OCI-LY7 (cell line): Measurements from ENCODE around the gene PRMT2.

Experiments used
- CTCF ChIP-seq: fragments of 200-600 bp; sonication (generic); conservative IDR thresholded peaks from 2 replicates; pipeline ENCODE4 v1.5.1; 2014; ENCODE audit warnings: mild to moderate bottlenecking, antibody characterized with exemption, low read length, moderate library complexity, mixed read lengths
- EZH2phosphoT487 ChIP-seq: fragments of 200-600 bp; sonication (generic); IDR thresholded peaks from 2 replicates; pipeline ENCODE4 v1.6.1; 2018; ENCODE audit warnings: low read depth, borderline replicate concordance, mild to moderate bottlenecking, mixed run types, antibody characterized with exemption, low read length, moderate library complexity, mixed read lengths

GRCh38 chr21:46666941-46667740, 31.7 kb downstream of the PRMT2 start:
- TF ChIP-seq CTCF = no peak
- no peak for TF ChIP-seq EZH2phosphoT487
